ENCODE results near the gene PTGER2.
A peak's percentile ranks its signal among the peaks of the same experiment; 100 is the strongest.

The PTGER2 gene

GRCh38 chr14:52304248-52304904 lies 9.7 kb upstream of the PTGER2 start:
- Histone ChIP-seq H3K4me3 (ENCODE audit: low read depth in 1 of 2, low read length in 2 of 2) (no peak overlapping the region), H3K9ac (ENCODE audit: low read depth in 1 of 2, low read length in 2 of 2) (no peak overlapping the region), H3K9me3 (ENCODE audit: control insufficient read depth in 1 of 2, low read length in 2 of 2) (no peaks in the 10 kb centered on the region), H3K36me3 (ENCODE audit: control insufficient read depth in 1 of 2, insufficient read depth in 2 of 2, low read length in 2 of 2) (no peaks in the 10 kb centered on the region), H3K27me3 (ENCODE audit: control insufficient read depth in 1 of 2, insufficient read depth in 2 of 2, low read length in 2 of 2) (no peaks in the 10 kb centered on the region), H3K4me1 (ENCODE audit: control insufficient read depth in 1 of 2, insufficient read depth in 2 of 2, low read length in 2 of 2) (peaks cover 8 to 11% of the 10 kb centered on the region in 2 donors), H3K27ac (ENCODE audit: low read depth, low read length) (no peak overlapping the region)

DNA sequence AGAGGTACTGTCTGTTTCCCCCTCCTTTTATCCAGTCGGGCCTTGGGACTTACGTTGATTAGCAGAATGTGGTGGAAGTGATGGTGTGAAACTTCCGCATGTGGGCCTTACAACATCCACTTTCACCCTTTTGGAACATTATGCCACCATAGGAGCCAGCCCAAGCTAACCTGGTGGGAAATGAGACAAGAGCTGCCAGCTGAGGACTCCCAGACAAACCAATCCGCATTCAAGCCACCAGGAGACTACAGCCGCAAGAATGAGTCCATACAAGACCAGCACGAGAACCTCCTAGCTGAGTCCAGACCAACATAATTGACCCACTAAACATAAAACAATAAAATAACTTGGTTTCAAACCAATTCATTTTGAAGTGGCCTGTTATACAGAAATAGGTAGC lies 9.1 kb upstream of the PTGER2 start:
- no peak overlapping the region for H3K4me3 ChIP-seq (ENCODE audit: low read depth in 1 of 2, low read length in 2 of 2)
- no peak overlapping the region for H3K27ac ChIP-seq (ENCODE audit: low read depth, low read length)
- H3K4me1 ChIP-seq (ENCODE audit: control insufficient read depth in 1 of 2, insufficient read depth in 2 of 2, low read length in 2 of 2): peaks cover 8 to 11% of the 10 kb centered on the region in 2 donors
- no peak overlapping the region for H3K9ac ChIP-seq (ENCODE audit: low read depth in 1 of 2, low read length in 2 of 2)
- no peaks in the 10 kb centered on the region for H3K9me3 ChIP-seq (ENCODE audit: control insufficient read depth in 1 of 2, low read length in 2 of 2)
- H3K36me3 ChIP-seq (ENCODE audit: control insufficient read depth in 1 of 2, insufficient read depth in 2 of 2, low read length in 2 of 2): no peaks in the 10 kb centered on the region
- no peaks in the 10 kb centered on the region for H3K27me3 ChIP-seq (ENCODE audit: control insufficient read depth in 1 of 2, insufficient read depth in 2 of 2, low read length in 2 of 2)

DNA sequence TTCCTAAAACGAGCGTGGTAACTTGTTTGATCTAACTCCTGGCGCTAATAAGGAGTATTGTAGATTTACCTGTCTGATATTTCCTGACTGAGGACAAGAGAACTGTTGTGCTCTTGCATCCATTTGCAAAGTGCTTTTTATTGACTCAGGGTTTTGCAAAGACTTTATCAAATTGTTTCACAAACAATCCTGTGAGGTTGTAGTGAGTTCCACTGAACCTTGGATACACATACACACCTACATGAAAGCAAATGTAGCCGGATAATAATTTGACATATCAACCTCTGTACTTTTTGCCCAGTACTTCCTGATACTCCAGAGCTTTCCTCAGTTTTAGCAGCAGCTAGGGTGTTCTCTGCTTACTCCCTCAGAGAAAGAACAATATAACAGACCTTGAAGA lies 6.7 kb upstream of the PTGER2 start:
- no peak overlapping the region for H3K27ac ChIP-seq (ENCODE audit: low read depth, low read length)
- H3K4me3 ChIP-seq (ENCODE audit: low read depth in 1 of 2, low read length in 2 of 2): peak overlapping the region in 1 of 2 donors; percentile 3
- no peaks in the 10 kb centered on the region for H3K36me3 ChIP-seq (ENCODE audit: control insufficient read depth in 1 of 2, insufficient read depth in 2 of 2, low read length in 2 of 2)
- H3K4me1 ChIP-seq (ENCODE audit: control insufficient read depth in 1 of 2, insufficient read depth in 2 of 2, low read length in 2 of 2): peaks cover 18 to 27% of the 10 kb centered on the region in 2 donors
- no peaks in the 10 kb centered on the region for H3K27me3 ChIP-seq (ENCODE audit: control insufficient read depth in 1 of 2, insufficient read depth in 2 of 2, low read length in 2 of 2)
- H3K9ac ChIP-seq (ENCODE audit: low read depth in 1 of 2, low read length in 2 of 2): no peak overlapping the region
- H3K9me3 ChIP-seq (ENCODE audit: control insufficient read depth in 1 of 2, low read length in 2 of 2): no peaks in the 10 kb centered on the region

- Histone ChIP-seq H3K36me3 (ENCODE audit: control insufficient read depth in 1 of 2, insufficient read depth in 2 of 2, low read length in 2 of 2) (no peaks in the 10 kb centered on the region), H3K4me3 (ENCODE audit: low read depth in 1 of 2, low read length in 2 of 2) (peak overlapping the region in 1 of 2 donors; percentile 3), H3K9ac (ENCODE audit: low read depth in 1 of 2, low read length in 2 of 2) (no peak overlapping the region), H3K27me3 (ENCODE audit: control insufficient read depth in 1 of 2, insufficient read depth in 2 of 2, low read length in 2 of 2) (peaks cover 1% of the 10 kb centered on the region in 2 donors), H3K4me1 (ENCODE audit: control insufficient read depth in 1 of 2, insufficient read depth in 2 of 2, low read length in 2 of 2) (peaks cover 18 to 27% of the 10 kb centered on the region in 2 donors), H3K27ac (ENCODE audit: low read depth, low read length) (no peak overlapping the region), H3K9me3 (ENCODE audit: control insufficient read depth in 1 of 2, low read length in 2 of 2) (no peaks in the 10 kb centered on the region)
Measured at GRCh38 chr14:52307905-52308304, 6.2 kb upstream of the PTGER2 start.

DNA sequence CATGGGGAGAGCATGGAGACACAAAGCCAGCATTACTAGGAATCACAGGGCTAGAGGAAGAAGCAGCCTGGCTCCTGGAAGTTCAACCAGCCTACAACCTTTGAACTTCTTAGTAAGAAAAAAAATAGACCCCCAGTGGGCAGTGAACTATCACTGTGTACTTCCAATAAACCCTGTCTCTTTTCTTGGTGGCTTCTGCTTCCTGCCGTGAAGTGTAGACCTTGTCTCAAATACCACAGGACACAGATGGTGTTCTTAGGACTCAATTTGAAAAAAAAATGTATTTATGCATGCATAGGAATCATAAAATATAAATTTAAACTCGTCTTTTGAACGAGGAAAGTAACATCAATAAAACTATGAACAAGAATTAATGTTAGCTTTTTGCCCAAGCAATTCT lies 3.6 kb upstream of the PTGER2 start:
- H3K9ac ChIP-seq (ENCODE audit: low read depth in 1 of 2, low read length in 2 of 2): no peak overlapping the region
- no peaks in the 10 kb centered on the region for H3K36me3 ChIP-seq (ENCODE audit: control insufficient read depth in 1 of 2, insufficient read depth in 2 of 2, low read length in 2 of 2)
- no peak overlapping the region for H3K27ac ChIP-seq (ENCODE audit: low read depth, low read length)
- H3K9me3 ChIP-seq (ENCODE audit: control insufficient read depth in 1 of 2, low read length in 2 of 2): no peaks in the 10 kb centered on the region
- peaks cover 11 to 13% of the 10 kb centered on the region in 2 donors for H3K27me3 ChIP-seq (ENCODE audit: control insufficient read depth in 1 of 2, insufficient read depth in 2 of 2, low read length in 2 of 2)
- H3K4me3 ChIP-seq (ENCODE audit: low read depth in 1 of 2, low read length in 2 of 2): no peak overlapping the region
- peaks cover 27 to 35% of the 10 kb centered on the region in 2 donors for H3K4me1 ChIP-seq (ENCODE audit: control insufficient read depth in 1 of 2, insufficient read depth in 2 of 2, low read length in 2 of 2)

DNA sequence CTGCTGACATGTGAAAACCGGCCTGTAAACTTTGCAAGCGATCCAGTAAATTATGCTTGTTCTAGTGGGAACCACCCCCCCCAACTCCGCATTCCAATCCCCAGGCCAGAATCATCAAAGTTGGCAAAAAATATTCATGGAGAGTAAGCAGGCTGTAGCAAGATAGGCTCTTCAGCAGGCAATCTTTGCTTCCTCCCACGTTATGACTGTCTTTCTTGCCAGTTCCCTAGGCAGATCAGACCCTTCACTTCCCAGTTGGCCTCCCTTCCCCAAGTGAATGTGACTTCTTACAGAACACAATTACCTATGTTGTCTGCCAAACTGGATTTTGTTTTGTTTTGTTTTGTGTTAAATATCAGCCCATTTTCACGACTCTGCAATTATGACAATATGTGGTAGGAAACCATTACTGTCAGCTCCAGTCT lies 1.2 kb upstream of the PTGER2 start:
- Histone ChIP-seq H3K9ac (ENCODE audit: low read depth in 1 of 2, low read length in 2 of 2) (peak overlapping the region in 1 of 2 donors; percentile 73), H3K4me1 (ENCODE audit: control insufficient read depth in 1 of 2, insufficient read depth in 2 of 2, low read length in 2 of 2) (peaks cover 20 to 31% of the 10 kb centered on the region in 2 donors), H3K9me3 (ENCODE audit: control insufficient read depth in 1 of 2, low read length in 2 of 2) (no peaks in the 10 kb centered on the region), H3K27me3 (ENCODE audit: control insufficient read depth in 1 of 2, insufficient read depth in 2 of 2, low read length in 2 of 2) (peaks cover 11 to 15% of the 10 kb centered on the region in 2 donors), H3K4me3 (ENCODE audit: low read depth in 1 of 2, low read length in 2 of 2) (peak overlapping the region; percentile 81 to 82), H3K27ac (ENCODE audit: low read depth, low read length) (peak overlapping the region; percentile 45), H3K36me3 (ENCODE audit: control insufficient read depth in 1 of 2, insufficient read depth in 2 of 2, low read length in 2 of 2) (no peaks in the 10 kb centered on the region)

DNA sequence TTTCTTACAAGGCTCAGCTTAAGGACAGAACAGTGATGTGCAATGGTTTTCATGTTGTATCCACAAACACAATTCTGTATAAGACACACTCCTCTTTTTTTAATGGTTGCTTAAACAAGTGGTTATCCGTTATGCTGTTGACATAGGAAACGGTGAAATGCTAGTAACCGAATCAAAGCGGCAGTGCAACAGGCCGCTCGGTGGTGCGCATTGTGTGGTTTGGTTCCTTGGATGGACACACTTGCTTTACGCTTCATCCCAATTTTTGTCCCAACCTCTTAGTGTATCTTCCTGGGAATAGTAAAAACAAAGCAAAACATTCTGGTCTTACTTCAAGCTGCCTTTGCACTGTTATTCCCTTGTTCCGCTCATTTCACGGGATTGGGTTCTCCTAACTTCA lies 650 bp upstream of the PTGER2 start:
- Histone ChIP-seq H3K4me1 (ENCODE audit: control insufficient read depth in 1 of 2, insufficient read depth in 2 of 2, low read length in 2 of 2) (peaks cover 20 to 29% of the 10 kb centered on the region in 2 donors), H3K27me3 (ENCODE audit: control insufficient read depth in 1 of 2, insufficient read depth in 2 of 2, low read length in 2 of 2) (peaks cover 11 to 15% of the 10 kb centered on the region in 2 donors), H3K4me3 (ENCODE audit: low read depth in 1 of 2, low read length in 2 of 2) (peak overlapping the region; percentile 81 to 82), H3K9me3 (ENCODE audit: control insufficient read depth in 1 of 2, low read length in 2 of 2) (no peaks in the 10 kb centered on the region), H3K9ac (ENCODE audit: low read depth in 1 of 2, low read length in 2 of 2) (peak overlapping the region; percentile 61 to 73), H3K27ac (ENCODE audit: low read depth, low read length) (peak overlapping the region; percentile 45), H3K36me3 (ENCODE audit: control insufficient read depth in 1 of 2, insufficient read depth in 2 of 2, low read length in 2 of 2) (no peaks in the 10 kb centered on the region)

GRCh38 chr14:52314595-52315354 lies 663 bp downstream of the PTGER2 start:
- H3K4me3 ChIP-seq (ENCODE audit: low read depth in 1 of 2, low read length in 2 of 2): peak overlapping the region; percentile 81 to 82
- H3K9me3 ChIP-seq (ENCODE audit: control insufficient read depth in 1 of 2, low read length in 2 of 2): no peaks in the 10 kb centered on the region
- no peaks in the 10 kb centered on the region for H3K36me3 ChIP-seq (ENCODE audit: control insufficient read depth in 1 of 2, insufficient read depth in 2 of 2, low read length in 2 of 2)
- H3K9ac ChIP-seq (ENCODE audit: low read depth in 1 of 2, low read length in 2 of 2): peak overlapping the region; percentile 66 to 84
- H3K27ac ChIP-seq (ENCODE audit: low read depth, low read length): peak overlapping the region; percentile 79
- peaks cover 20 to 29% of the 10 kb centered on the region in 2 donors for H3K4me1 ChIP-seq (ENCODE audit: control insufficient read depth in 1 of 2, insufficient read depth in 2 of 2, low read length in 2 of 2)
- H3K27me3 ChIP-seq (ENCODE audit: control insufficient read depth in 1 of 2, insufficient read depth in 2 of 2, low read length in 2 of 2): peaks cover 11 to 15% of the 10 kb centered on the region in 2 donors

GRCh38 chr14:52315355-52315718 lies 1.2 kb downstream of the PTGER2 start:
- Histone ChIP-seq H3K4me1 (ENCODE audit: control insufficient read depth in 1 of 2, insufficient read depth in 2 of 2, low read length in 2 of 2) (peaks cover 20 to 29% of the 10 kb centered on the region in 2 donors), H3K9me3 (ENCODE audit: control insufficient read depth in 1 of 2, low read length in 2 of 2) (no peaks in the 10 kb centered on the region), H3K36me3 (ENCODE audit: control insufficient read depth in 1 of 2, insufficient read depth in 2 of 2, low read length in 2 of 2) (no peaks in the 10 kb centered on the region), H3K4me3 (ENCODE audit: low read depth in 1 of 2, low read length in 2 of 2) (peak overlapping the region; percentile 81 to 82), H3K9ac (ENCODE audit: low read depth in 1 of 2, low read length in 2 of 2) (peak overlapping the region; percentile 66 to 84), H3K27ac (ENCODE audit: low read depth, low read length) (peak overlapping the region; percentile 30), H3K27me3 (ENCODE audit: control insufficient read depth in 1 of 2, insufficient read depth in 2 of 2, low read length in 2 of 2) (peaks cover 11 to 15% of the 10 kb centered on the region in 2 donors)

DNA sequence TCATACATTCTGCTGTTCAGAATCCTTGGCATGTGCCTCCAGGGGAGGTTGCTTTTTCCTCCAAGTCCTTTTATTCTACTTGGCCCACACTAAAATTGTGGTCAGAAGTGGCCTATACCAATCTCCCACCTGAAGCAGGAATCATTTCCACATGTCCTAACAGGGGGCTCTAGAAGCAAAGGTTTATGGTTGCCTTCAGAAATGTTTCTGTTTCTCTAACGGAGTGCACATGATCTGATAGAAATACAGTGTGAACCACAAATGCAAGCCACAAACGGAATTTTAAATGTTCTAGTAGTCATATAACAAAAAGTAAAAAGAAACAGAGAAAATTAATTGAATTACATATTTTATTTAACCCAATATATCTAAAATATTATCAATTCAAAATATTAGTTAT lies 4.0 kb downstream of the PTGER2 start:
- H3K27me3 ChIP-seq (ENCODE audit: control insufficient read depth in 1 of 2, insufficient read depth in 2 of 2, low read length in 2 of 2): peaks cover 8 to 12% of the 10 kb centered on the region in 2 donors
- H3K36me3 ChIP-seq (ENCODE audit: control insufficient read depth in 1 of 2, insufficient read depth in 2 of 2, low read length in 2 of 2): no peaks in the 10 kb centered on the region
- H3K27ac ChIP-seq (ENCODE audit: low read depth, low read length): no peak overlapping the region
- H3K4me3 ChIP-seq (ENCODE audit: low read depth in 1 of 2, low read length in 2 of 2): peak overlapping the region in 1 of 2 donors; percentile 1
- H3K9me3 ChIP-seq (ENCODE audit: control insufficient read depth in 1 of 2, low read length in 2 of 2): no peaks in the 10 kb centered on the region
- peak overlapping the region in 1 of 2 donors; percentile 9 for H3K9ac ChIP-seq (ENCODE audit: low read depth in 1 of 2, low read length in 2 of 2)
- peaks cover 9 to 12% of the 10 kb centered on the region in 2 donors for H3K4me1 ChIP-seq (ENCODE audit: control insufficient read depth in 1 of 2, insufficient read depth in 2 of 2, low read length in 2 of 2)

All from duodenal mucosa (tissue), 2 donors.